ENCODE results near the gene NCOA5. TPM values are rescaled to one million over a fixed set of nuclear protein-coding genes. Genes with fewer than 3 reads are reported as not detected.

Gene NCOA5
- total RNA-seq, 1 experiment from 2014 or later = 52.5 TPM

GRCh38 chr20:46040902-46041535 is 48.7 kb downstream of the NCOA5 start:
- Mint-ChIP-seq H3K27ac (ENCODE audit: unreplicated experiment) (no peak overlapping the region), H3K36me3 (ENCODE audit: insufficient read depth, unreplicated experiment) (no peaks in the 10 kb centered on the region), H3K9me3 (ENCODE audit: unreplicated experiment) (no peaks in the 10 kb centered on the region), H3K27me3 (ENCODE audit: insufficient read depth, unreplicated experiment) (peaks cover 25% of the 10 kb centered on the region), H3K4me3 (ENCODE audit: unreplicated experiment) (no peak overlapping the region), H3K4me1 (ENCODE audit: low read depth, unreplicated experiment) (no peaks in the 10 kb centered on the region)
- DNase-seq = peak; percentile 81 to 93
- ChIA-PET CTCF (interaction anchor here (0.6 kb wide), 2 partner anchors 27 to 160 kb away, joined by 3 to 4 read pairs; no protein-coding TSS in a partner anchor), POLR2A (no interaction called here)
- TF ChIP-seq, protein P1, sequence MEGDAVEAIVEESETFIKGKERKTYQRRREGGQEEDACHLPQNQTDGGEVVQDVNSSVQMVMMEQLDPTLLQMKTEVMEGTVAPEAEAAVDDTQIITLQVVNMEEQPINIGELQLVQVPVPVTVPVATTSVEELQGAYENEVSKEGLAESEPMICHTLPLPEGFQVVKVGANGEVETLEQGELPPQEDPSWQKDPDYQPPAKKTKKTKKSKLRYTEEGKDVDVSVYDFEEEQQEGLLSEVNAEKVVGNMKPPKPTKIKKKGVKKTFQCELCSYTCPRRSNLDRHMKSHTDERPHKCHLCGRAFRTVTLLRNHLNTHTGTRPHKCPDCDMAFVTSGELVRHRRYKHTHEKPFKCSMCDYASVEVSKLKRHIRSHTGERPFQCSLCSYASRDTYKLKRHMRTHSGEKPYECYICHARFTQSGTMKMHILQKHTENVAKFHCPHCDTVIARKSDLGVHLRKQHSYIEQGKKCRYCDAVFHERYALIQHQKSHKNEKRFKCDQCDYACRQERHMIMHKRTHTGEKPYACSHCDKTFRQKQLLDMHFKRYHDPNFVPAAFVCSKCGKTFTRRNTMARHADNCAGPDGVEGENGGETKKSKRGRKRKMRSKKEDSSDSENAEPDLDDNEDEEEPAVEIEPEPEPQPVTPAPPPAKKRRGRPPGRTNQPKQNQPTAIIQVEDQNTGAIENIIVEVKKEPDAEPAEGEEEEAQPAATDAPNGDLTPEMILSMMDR (IDR thresholded peaks at IDR 0.05; ENCODE audit: insufficient read depth in 1 of 2, low read depth in 1 of 2, low read length in 1 of 2, severe bottlenecking in 1 of 2, unreplicated experiment in 1 of 2) = no peak
- no peaks in the 10 kb centered on the region for H3K4me1 ChIP-seq
- H3K27me3 ChIP-seq (replicated peaks; ENCODE audit: control insufficient read depth, insufficient read depth, low read length) = no peaks in the 10 kb centered on the region
- no peaks in the 10 kb centered on the region for H3K36me3 ChIP-seq (ENCODE audit: control insufficient read depth, insufficient read depth, low read length)
- BruUV-seq (replicated peaks) = no TSS peak
- H3K4me3 ChIP-seq (ENCODE audit: low read depth, low read length) = no peak overlapping the region
- H3K9me3 ChIP-seq = no peaks in the 10 kb centered on the region
- intact Hi-C loops (cut with micrococcal nuclease; ENCODE audit: unreplicated experiment) = loop anchor here (1.0 kb wide), 1 partner anchor 14 kb away; no protein-coding TSS in a partner anchor

DNA sequence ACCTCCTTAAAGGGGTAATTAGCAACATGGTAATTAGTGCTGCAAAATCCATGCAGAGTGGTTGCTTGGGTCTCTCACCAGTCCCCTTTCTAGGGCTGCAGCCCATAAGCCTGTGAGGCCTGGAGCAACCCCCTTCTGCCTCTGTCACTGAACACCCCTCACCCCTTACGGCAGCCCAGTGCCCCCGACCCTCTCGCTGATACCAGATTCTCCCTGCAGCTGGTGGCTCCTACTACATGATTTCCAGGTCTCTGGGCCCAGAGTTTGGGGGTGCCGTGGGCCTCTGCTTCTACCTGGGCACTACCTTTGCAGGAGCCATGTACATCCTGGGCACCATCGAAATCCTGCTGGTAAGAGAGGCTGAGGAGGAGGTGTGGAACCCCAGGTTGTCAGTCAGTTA is 52.7 kb downstream of the NCOA5 start:
- no peaks in the 10 kb centered on the region for H3K9me3 ChIP-seq
- H3K27ac Mint-ChIP-seq (ENCODE audit: unreplicated experiment) = no peak overlapping the region
- H3K36me3 ChIP-seq (ENCODE audit: control insufficient read depth, insufficient read depth, low read length) = no peaks in the 10 kb centered on the region
- no peaks in the 10 kb centered on the region for H3K4me1 Mint-ChIP-seq (ENCODE audit: low read depth, unreplicated experiment)
- H3K4me1 ChIP-seq = no peaks in the 10 kb centered on the region
- no peak for DNase-seq
- H3K36me3 Mint-ChIP-seq (ENCODE audit: insufficient read depth, unreplicated experiment) = no peaks in the 10 kb centered on the region
- TF ChIP-seq, protein P1 (IDR thresholded peaks at IDR 0.05; ENCODE audit: insufficient read depth in 1 of 2, low read depth in 1 of 2, low read length in 1 of 2, severe bottlenecking in 1 of 2, unreplicated experiment in 1 of 2) = no peak
- H3K27me3 ChIP-seq (replicated peaks; ENCODE audit: control insufficient read depth, insufficient read depth, low read length) = no peaks in the 10 kb centered on the region
- peaks cover 22% of the 10 kb centered on the region for H3K27me3 Mint-ChIP-seq (ENCODE audit: insufficient read depth, unreplicated experiment)
- BruUV-seq (replicated peaks) = no TSS peak
- no peak overlapping the region for H3K4me3 Mint-ChIP-seq (ENCODE audit: unreplicated experiment)
- H3K4me3 ChIP-seq (ENCODE audit: low read depth, low read length) = no peak overlapping the region
- intact Hi-C loops (cut with micrococcal nuclease; ENCODE audit: unreplicated experiment) = no loop called here
- H3K9me3 Mint-ChIP-seq (ENCODE audit: unreplicated experiment) = no peaks in the 10 kb centered on the region
- CTCF ChIA-PET = no interaction called here
- POLR2A ChIA-PET = no interaction called here

DNA sequence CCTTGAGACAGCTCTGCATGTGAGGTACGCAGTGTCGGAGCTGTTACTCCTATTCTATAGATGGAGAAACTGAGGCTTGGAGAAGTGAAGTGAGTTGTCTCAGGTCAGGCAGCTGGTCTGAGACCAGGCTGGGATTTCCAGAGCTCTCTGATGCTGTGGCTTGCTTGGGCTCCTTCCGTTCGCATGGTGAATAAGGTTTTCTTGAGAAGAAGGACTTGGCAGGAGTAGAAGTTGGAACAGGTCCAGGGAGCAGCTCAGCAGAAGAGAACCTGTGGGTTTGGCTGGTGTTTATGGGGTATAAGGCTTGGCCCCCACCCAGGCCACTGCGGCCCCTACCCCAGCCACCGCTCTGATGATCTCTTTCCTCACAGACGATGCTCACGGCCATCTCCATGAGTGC is 53.4 kb downstream of the NCOA5 start:
- CTCF ChIA-PET = no interaction called here

More for the DNA sequence above, 53.4 kb downstream of the NCOA5 start:
- H3K36me3 Mint-ChIP-seq (ENCODE audit: insufficient read depth, unreplicated experiment) = no peaks in the 10 kb centered on the region
- peaks cover 18% of the 10 kb centered on the region for H3K27me3 Mint-ChIP-seq (ENCODE audit: insufficient read depth, unreplicated experiment)
- TF ChIP-seq, protein P1 (IDR thresholded peaks at IDR 0.05; ENCODE audit: insufficient read depth in 1 of 2, low read depth in 1 of 2, low read length in 1 of 2, severe bottlenecking in 1 of 2, unreplicated experiment in 1 of 2) = no peak
- no TSS peak for BruUV-seq (replicated peaks)
- no peaks in the 10 kb centered on the region for H3K9me3 Mint-ChIP-seq (ENCODE audit: unreplicated experiment)
- no peak overlapping the region for H3K4me3 Mint-ChIP-seq (ENCODE audit: unreplicated experiment)
- H3K4me1 Mint-ChIP-seq (ENCODE audit: low read depth, unreplicated experiment) = no peaks in the 10 kb centered on the region
- intact Hi-C loops (cut with micrococcal nuclease; ENCODE audit: unreplicated experiment) = no loop called here
- Histone ChIP-seq H3K4me3 (ENCODE audit: low read depth, low read length) (no peak overlapping the region), H3K27me3 (replicated peaks; ENCODE audit: control insufficient read depth, insufficient read depth, low read length) (no peaks in the 10 kb centered on the region), H3K36me3 (ENCODE audit: control insufficient read depth, insufficient read depth, low read length) (no peaks in the 10 kb centered on the region), H3K4me1 (no peaks in the 10 kb centered on the region), H3K9me3 (no peaks in the 10 kb centered on the region)
- POLR2A ChIA-PET = no interaction called here
- DNase-seq = no peak
- H3K27ac Mint-ChIP-seq (ENCODE audit: unreplicated experiment) = no peak overlapping the region

Data from Caco-2 (cell line).